Fibroblast of pulmonary artery (primary cell): ENCODE data around the gene INHBC.

Source experiments
- DNase-seq: peaks from one replicate; pipeline ENCODE4 v3.0.0-alpha.2; 2010; ENCODE audit warnings: low read depth
- H3K4me3 ChIP-seq: replicated peaks from 2 replicates; pipeline ENCODE4 v1.5.1; 2011; ENCODE audit warnings: low read depth, mild to moderate bottlenecking, control low read depth, low read length, moderate library complexity
- CTCF ChIP-seq: IDR thresholded peaks from 2 replicates; pipeline ENCODE4 v1.5.1; 2011; ENCODE audit warnings: mild to moderate bottlenecking, control low read depth, low read length, inconsistent platforms; ENCODE audit errors: missing control alignments

Gene INHBC

GRCh38 chr12:57465030-57465746 lies 30.6 kb downstream of the INHBC start:
- no peak for TF ChIP-seq CTCF
- no peak overlapping the region for H3K4me3 ChIP-seq
- DNase-seq, result no peak

GRCh38 chr12:57465747-57466505 lies 31.3 kb downstream of the INHBC start:
- no peak overlapping the region for H3K4me3 ChIP-seq
- no peak for DNase-seq
- TF ChIP-seq CTCF, result no peak

- TF ChIP-seq CTCF, result no peak
These were observed 32.8 kb downstream of the INHBC start for GRCh38 chr12:57467212-57467874.

DNA sequence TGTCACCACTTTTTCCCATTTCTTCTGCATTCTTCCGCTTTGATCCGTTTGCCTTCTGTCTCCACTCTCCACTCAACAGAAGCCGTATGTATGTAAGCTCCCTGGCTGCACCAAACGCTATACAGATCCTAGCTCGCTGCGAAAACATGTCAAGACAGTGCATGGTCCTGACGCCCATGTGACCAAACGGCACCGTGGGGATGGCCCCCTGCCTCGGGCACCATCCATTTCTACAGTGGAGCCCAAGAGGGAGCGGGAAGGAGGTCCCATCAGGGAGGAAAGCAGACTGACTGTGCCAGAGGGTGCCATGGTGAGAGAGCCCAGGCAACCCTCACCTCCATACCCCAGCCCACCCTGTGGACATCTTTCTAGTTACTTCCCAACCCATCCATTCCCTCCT lies 33.3 kb downstream of the INHBC start:
- H3K4me3 ChIP-seq, result no peak overlapping the region
- TF ChIP-seq CTCF, result no peak
- no peak for DNase-seq

More at GRCh38 chr12:57467212-57467874, 32.8 kb downstream of the INHBC start:
- H3K4me3 ChIP-seq, result no peak overlapping the region
- DNase-seq, result no peak

DNA sequence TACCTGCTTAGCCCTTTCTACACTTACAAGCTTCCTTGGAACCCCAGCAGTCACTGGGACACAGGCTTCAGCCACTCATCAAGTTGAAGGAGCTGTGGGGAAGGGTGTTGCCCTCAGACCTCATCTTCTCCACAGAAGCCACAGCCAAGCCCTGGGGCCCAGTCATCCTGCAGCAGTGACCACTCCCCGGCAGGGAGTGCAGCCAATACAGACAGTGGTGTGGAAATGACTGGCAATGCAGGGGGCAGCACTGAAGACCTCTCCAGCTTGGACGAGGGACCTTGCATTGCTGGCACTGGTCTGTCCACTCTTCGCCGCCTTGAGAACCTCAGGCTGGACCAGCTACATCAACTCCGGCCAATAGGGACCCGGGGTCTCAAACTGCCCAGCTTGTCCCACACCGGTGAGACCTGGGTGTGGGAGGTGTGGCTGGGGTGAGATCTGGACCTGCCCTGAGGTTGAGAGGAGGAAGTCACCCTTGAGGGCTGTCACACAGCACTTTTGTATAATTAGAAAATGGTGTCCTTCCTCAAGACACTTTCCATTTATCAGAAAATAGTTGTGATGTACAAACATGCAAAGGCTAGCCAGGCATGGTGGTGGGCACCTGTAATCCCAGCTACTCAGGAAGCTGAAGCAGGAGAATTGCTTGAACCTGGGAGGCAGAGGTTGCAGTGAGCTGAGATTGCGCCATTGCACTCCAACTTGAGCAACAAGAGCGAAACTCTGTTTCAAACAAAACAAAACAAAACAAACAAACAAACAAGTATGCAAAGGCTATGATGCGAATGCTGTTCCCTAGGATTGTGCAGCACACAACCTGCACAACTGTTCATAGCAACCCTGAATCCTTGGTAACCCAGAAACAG lies 34.9 kb downstream of the INHBC start:
- TF ChIP-seq CTCF, result no peak
- DNase-seq, result no peak
- no peak overlapping the region for H3K4me3 ChIP-seq

- H3K4me3 ChIP-seq, result no peak overlapping the region
- DNase-seq, result no peak
- no peak for TF ChIP-seq CTCF
These were observed 35.8 kb downstream of the INHBC start for GRCh38 chr12:57470286-57470969.
